ENCODE results near the gene NOL4L. TPM values are rescaled to one million over a fixed set of nuclear protein-coding genes. Genes with fewer than 3 reads are reported as not detected.

NOL4L gene
- total RNA-seq, 1 donor from 2014 or later, result 30.5 TPM

DNA sequence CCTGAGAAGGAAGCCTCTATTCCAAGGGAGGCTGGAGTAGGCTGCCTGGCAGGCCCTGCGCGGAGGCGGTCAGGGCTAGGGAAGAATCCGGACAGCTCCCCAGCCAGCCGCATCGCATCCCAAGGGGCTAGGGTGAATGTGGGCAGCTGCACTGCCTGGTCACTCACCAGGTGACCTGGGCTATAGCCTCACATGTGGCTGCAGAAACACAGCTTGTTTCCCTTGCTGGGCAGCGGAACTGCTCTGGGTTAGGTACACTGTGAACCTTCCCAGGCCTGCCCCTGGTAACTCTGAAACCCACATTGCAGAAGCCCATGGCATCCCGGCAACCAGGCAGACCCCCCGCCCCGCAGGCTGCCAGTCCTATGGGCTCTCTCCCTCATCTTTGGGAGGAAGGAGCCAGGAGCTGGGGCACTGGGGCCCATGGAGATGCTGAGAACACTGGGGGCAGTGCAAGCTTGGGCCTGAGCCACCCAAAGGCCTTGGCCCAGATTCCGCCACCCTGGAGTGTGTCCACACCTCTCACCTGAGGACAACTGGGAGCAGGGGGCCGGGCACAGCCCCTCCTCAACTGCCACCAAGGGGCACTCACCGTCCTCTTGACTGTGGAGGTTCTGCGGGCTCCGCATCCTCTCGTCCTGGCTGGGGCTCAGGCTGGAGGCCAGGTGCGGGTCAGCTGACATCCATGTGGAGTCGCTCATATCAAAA lies 111.0 kb downstream of the NOL4L start:
- peak overlapping the region; percentile 91 for H3K27ac Mint-ChIP-seq (ENCODE audit: unreplicated experiment)
- H3K4me1 Mint-ChIP-seq (ENCODE audit: unreplicated experiment), result peaks cover 66% of the 10 kb centered on the region

DNA sequence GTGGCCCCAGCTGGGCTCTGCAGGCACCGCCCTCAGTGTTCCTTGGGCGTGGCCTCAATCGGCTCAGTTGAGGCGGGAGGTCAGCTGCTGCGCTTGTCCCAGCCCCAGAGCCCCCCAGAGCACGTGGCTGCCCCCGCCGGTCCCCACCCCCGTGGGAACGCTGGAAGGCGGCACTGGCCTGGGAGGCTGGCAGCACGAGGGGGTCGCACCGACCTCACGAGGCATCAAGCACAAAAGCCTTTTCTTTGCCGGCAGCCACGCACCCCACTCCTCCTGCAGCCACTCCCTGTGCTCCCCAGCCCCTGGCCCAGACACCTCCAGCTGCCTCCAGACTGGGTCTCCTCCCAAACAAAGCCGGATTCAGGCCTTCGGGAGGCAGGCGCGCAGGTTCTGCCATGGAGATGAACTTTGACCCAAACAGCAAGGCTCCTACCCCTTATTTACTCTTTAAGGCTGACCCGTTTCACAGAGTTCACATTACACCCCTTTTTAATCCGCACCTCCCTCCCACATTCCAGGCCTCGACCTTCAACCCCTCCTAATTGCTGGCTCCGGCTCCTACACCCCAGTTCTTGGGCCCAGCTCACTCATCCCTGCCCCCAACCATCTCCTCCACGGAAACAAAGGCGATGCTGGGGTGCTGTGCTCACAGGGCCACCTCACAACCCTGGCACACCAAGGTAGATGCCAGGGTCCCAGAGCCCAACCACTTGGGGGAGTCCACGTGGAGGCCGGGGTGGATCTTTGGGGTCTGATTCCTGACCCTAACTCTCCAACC lies 111.7 kb downstream of the NOL4L start:
- TF ChIP-seq, protein P1, sequence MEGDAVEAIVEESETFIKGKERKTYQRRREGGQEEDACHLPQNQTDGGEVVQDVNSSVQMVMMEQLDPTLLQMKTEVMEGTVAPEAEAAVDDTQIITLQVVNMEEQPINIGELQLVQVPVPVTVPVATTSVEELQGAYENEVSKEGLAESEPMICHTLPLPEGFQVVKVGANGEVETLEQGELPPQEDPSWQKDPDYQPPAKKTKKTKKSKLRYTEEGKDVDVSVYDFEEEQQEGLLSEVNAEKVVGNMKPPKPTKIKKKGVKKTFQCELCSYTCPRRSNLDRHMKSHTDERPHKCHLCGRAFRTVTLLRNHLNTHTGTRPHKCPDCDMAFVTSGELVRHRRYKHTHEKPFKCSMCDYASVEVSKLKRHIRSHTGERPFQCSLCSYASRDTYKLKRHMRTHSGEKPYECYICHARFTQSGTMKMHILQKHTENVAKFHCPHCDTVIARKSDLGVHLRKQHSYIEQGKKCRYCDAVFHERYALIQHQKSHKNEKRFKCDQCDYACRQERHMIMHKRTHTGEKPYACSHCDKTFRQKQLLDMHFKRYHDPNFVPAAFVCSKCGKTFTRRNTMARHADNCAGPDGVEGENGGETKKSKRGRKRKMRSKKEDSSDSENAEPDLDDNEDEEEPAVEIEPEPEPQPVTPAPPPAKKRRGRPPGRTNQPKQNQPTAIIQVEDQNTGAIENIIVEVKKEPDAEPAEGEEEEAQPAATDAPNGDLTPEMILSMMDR (IDR thresholded peaks at IDR 0.05), result no peak
- Mint-ChIP-seq H3K4me3 (ENCODE audit: unreplicated experiment) (no peak overlapping the region), H3K9me3 (ENCODE audit: unreplicated experiment) (no peaks in the 10 kb centered on the region), H3K27me3 (ENCODE audit: unreplicated experiment) (no peaks in the 10 kb centered on the region), H3K27ac (ENCODE audit: unreplicated experiment) (peak overlapping the region; percentile 56), H3K36me3 (ENCODE audit: unreplicated experiment) (peaks cover 7% of the 10 kb centered on the region), H3K4me1 (ENCODE audit: unreplicated experiment) (peaks cover 67% of the 10 kb centered on the region)
- DNase-seq (ENCODE audit: extremely low spot score, unreplicated experiment), result no peak

More for the DNA sequence above, 111.0 kb downstream of the NOL4L start:
- TF ChIP-seq, protein P1 (IDR thresholded peaks at IDR 0.05), result no peak
- peak overlapping the region; percentile 48 for H3K4me3 Mint-ChIP-seq (ENCODE audit: unreplicated experiment)
- no peaks in the 10 kb centered on the region for H3K27me3 Mint-ChIP-seq (ENCODE audit: unreplicated experiment)
- no peak for DNase-seq (ENCODE audit: extremely low spot score, unreplicated experiment)
- no peaks in the 10 kb centered on the region for H3K9me3 Mint-ChIP-seq (ENCODE audit: unreplicated experiment)
- peaks cover 7% of the 10 kb centered on the region for H3K36me3 Mint-ChIP-seq (ENCODE audit: unreplicated experiment)

DNA sequence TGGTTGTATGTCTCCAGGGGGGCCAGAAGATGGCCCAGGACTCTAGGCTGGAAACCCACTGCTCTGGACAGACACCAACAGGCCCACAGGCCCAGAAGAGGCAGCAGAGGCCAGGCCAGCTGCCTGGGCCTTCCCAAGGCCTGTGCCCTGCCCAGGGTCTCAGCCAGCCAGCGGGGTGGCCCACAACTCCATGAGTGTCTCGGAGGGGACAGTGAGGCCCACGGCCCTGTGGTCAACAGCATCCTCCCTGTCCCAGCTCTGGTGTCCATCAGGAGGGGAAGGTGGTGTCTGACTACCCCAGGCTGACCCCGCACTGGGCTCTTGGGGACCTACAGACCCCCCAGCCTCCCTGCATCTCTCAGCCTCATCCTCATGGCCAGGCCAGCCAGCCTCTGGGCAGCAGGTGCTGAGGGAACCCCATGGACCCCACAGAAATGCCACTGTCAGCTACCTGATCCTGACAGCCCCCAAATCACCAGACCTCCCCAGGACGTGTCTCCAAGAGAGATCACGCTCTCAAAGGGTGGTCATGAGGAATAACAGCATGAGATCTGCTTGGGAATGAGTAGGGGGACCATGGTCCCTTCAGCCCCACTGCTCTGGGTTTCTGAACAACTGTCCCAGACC lies 112.4 kb downstream of the NOL4L start:
- no peak overlapping the region for H3K4me3 Mint-ChIP-seq (ENCODE audit: unreplicated experiment)

DNA sequence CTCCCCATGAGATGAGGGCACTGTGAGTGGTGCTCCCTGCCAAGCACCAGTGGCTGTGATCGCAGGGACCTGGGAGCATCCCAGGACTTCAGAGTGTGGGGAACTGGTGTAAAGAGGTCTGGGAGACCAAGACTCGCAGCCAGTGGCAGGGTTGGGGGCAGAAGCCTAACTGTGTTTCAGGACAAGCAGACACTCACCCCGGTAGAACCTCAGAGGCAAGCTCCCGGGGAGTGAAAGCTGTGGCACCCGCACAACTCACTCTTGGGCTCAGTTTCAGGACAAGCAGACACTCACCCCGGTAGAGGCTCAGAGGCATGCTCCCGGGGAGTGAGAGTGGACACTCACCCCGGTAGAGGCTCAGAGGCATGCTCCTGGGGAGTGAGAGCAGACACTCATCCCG lies 114.2 kb downstream of the NOL4L start:
- no peak for DNase-seq (ENCODE audit: extremely low spot score, unreplicated experiment)
- no peak overlapping the region for H3K4me3 Mint-ChIP-seq (ENCODE audit: unreplicated experiment)
- H3K36me3 Mint-ChIP-seq (ENCODE audit: unreplicated experiment), result peaks cover 7% of the 10 kb centered on the region
- no peaks in the 10 kb centered on the region for H3K27me3 Mint-ChIP-seq (ENCODE audit: unreplicated experiment)
- no peaks in the 10 kb centered on the region for H3K9me3 Mint-ChIP-seq (ENCODE audit: unreplicated experiment)
- H3K27ac Mint-ChIP-seq (ENCODE audit: unreplicated experiment), result peak overlapping the region; percentile 27
- TF ChIP-seq, protein P1 (IDR thresholded peaks at IDR 0.05), result no peak
- H3K4me1 Mint-ChIP-seq (ENCODE audit: unreplicated experiment), result peaks cover 56% of the 10 kb centered on the region

More for the DNA sequence above, 112.4 kb downstream of the NOL4L start:
- Mint-ChIP-seq H3K4me1 (ENCODE audit: unreplicated experiment) (peaks cover 61% of the 10 kb centered on the region), H3K27me3 (ENCODE audit: unreplicated experiment) (no peaks in the 10 kb centered on the region), H3K27ac (ENCODE audit: unreplicated experiment) (no peak overlapping the region), H3K9me3 (ENCODE audit: unreplicated experiment) (no peaks in the 10 kb centered on the region), H3K36me3 (ENCODE audit: unreplicated experiment) (peaks cover 7% of the 10 kb centered on the region)
- TF ChIP-seq, protein P1 (IDR thresholded peaks at IDR 0.05), result no peak
- DNase-seq (ENCODE audit: extremely low spot score, unreplicated experiment), result no peak
